Measurements from ENCODE around the gene PLCD3. TPM values are rescaled to one million over a fixed set of nuclear protein-coding genes. Genes with fewer than 3 reads are reported as not detected.

The PLCD3 gene
- total and polyA plus RNA-seq, 2 of the 13 experiments (the other 11 are each of a cell fraction or from before 2014, with no cell fraction given), result 11.3 to 39.1 TPM

GRCh38 chr17:45101883-45102811 lies 30.2 kb downstream of the PLCD3 start (continued):
- TF ChIP-seq FOXO4 (CRISPR knock-in tag; conservative IDR thresholded peaks at IDR 0.05) (0 out of 2 replicates have a peak, but pooled peaks have one; percentile 66), ELF1 (CRISPR knock-in tag; IDR thresholded peaks at IDR 0.05) (no peak), YY1 (IDR thresholded peaks at IDR 0.05; ENCODE audit: insufficient read depth, insufficient replicate concordance, low read depth, low read length) (no peak), MTA1 (CRISPR knock-in tag; IDR thresholded peaks at IDR 0.05; ENCODE audit: borderline replicate concordance) (no peak), SALL1 (CRISPR knock-in tag; IDR thresholded peaks at IDR 0.05) (peak; percentile 42; the same call in 1 of the 2 replicates), ZFP36 (IDR thresholded peaks at IDR 0.05; ENCODE audit: borderline replicate concordance, low read depth, low read length, partially characterized antibody) (no peak), PREB (CRISPR knock-in tag; IDR thresholded peaks at IDR 0.05) (no peak), JUND (CRISPR knock-in tag; IDR thresholded peaks at IDR 0.05) (no peak), ZBTB34 (CRISPR knock-in tag; IDR thresholded peaks at IDR 0.05) (0 out of 2 replicates have a peak, but pooled peaks have one; percentile 41), ZGPAT (CRISPR knock-in tag; IDR thresholded peaks at IDR 0.05) (peak; percentile 67; the same call in 1 of the 2 replicates), MAF1 (CRISPR knock-in tag; IDR thresholded peaks at IDR 0.05; ENCODE audit: borderline replicate concordance) (0 out of 2 replicates have a peak, but pooled peaks have one; percentile 41), SP2 (CRISPR knock-in tag; IDR thresholded peaks at IDR 0.05) (no peak), ZNF629 (CRISPR knock-in tag; conservative IDR thresholded peaks at IDR 0.05) (0 out of 2 replicates have a peak, but pooled peaks have one; percentile 22), ZNF160 (CRISPR knock-in tag; IDR thresholded peaks at IDR 0.05) (no peak), ZNF460 (CRISPR knock-in tag; IDR thresholded peaks at IDR 0.05; ENCODE audit: borderline replicate concordance) (no peak), DPF2 (CRISPR knock-in tag; IDR thresholded peaks at IDR 0.05; ENCODE audit: borderline replicate concordance, low read depth) (no peak), TGIF2 (CRISPR knock-in tag; IDR thresholded peaks at IDR 0.05) (no peak), ZMYM4 (CRISPR knock-in tag; IDR thresholded peaks at IDR 0.05) (peak; percentile 55), ZNF367 (CRISPR knock-in tag; IDR thresholded peaks at IDR 0.05; ENCODE audit: borderline replicate concordance) (no peak), ZNF770 (CRISPR knock-in tag; IDR thresholded peaks at IDR 0.05) (peak; percentile 59; the same call in 1 of the 2 replicates), ZFP36L1 (CRISPR knock-in tag; IDR thresholded peaks at IDR 0.05) (0 out of 2 replicates have a peak, but pooled peaks have one; percentile 75)
